ENCODE results near the gene IL6ST. TPM values are rescaled to one million over a fixed set of nuclear protein-coding genes. Genes with fewer than 3 reads are reported as not detected.
"Not testable (repeated sequence)": the region's sequence is repeated elsewhere in the genome, so short reads cannot be mapped to it uniquely, and the experiment has no call there.

The IL6ST gene
- total and polyA plus RNA-seq, 10 of the 15 experiments (the other 5 are each of a cell fraction or from before 2014, with no cell fraction given) = 1.5 to 139 (median 13.0) TPM

DNA sequence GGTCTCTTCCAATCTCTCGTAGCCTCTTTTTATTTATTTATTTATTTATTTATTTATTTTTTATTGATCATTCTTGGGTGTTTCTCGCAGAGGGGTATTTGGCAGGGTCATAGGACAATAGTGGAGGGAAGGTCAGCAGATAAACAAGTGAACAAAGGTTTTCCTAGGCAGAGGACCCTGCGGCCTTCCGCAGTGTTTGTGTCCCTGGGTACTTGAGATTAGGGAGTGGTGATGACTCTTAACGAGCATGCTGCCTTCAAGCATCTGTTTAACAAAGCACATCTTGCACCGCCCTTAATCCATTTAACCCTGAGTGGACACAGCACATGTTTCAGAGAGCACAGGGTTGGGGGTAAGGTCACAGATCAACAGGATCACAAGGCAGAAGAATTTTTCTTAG is 43.4 kb upstream of the IL6ST start:
- H3K36me3 ChIP-seq (ENCODE audit: control insufficient read depth in 2 of 2, insufficient read depth in 2 of 2, low read length in 1 of 2); DNase-seq (ENCODE audit: low read depth, low spot score); H3K9me3 ChIP-seq (replicated peaks; ENCODE audit: control insufficient read depth, insufficient read depth, low read length); ATAC-seq; intact Hi-C loops (cut with micrococcal nuclease; ENCODE audit: unreplicated experiment); in situ Hi-C loops (cut with MboI); H3K4me3 ChIP-seq; H3K79me2 ChIP-seq (ENCODE audit: control insufficient read depth, insufficient read depth, low read length); H3K9ac ChIP-seq (ENCODE audit: control insufficient read depth, insufficient read depth, low read length); H3K27ac ChIP-seq (ENCODE audit: control insufficient read depth, insufficient read depth); FAIRE-seq; H3K4me1 ChIP-seq (ENCODE audit: control insufficient read depth, insufficient read depth, low read length); H3K27me3 ChIP-seq (replicated peaks in 1 of 2; ENCODE audit: control insufficient read depth in 2 of 2, insufficient read depth in 2 of 2, low read length in 1 of 2); H4K20me1 ChIP-seq (ENCODE audit: control insufficient read depth, insufficient read depth); H3K4me2 ChIP-seq (ENCODE audit: control insufficient read depth, insufficient read depth); BruUV-seq (replicated peaks); H2AFZ ChIP-seq (ENCODE audit: control insufficient read depth, low read depth, low read length): not testable (repeated sequence)
- POLR2A ChIA-PET = interaction anchor here (1.2 kb wide), 1 partner anchor 10 kb away, joined by 4 read pairs; no protein-coding TSS in a partner anchor
- 61% methylated on average over 5 of the region's 6 CpGs for WGBS (ENCODE audit: insufficient coverage, insufficient replicate concordance, low lambda C conversion rate, missing lambda C conversion rate)
- RAD21 ChIA-PET (ENCODE audit: unreplicated experiment) = interaction anchor here (0.9 to 2.0 kb wide), 2 partner anchors 13 to 14 kb away, joined by 3 to 9 read pairs; no protein-coding TSS in a partner anchor
- CTCF ChIA-PET = interaction anchor here (1.4 kb wide), 1 partner anchor 10 kb away, joined by 5 read pairs; no protein-coding TSS in a partner anchor
- SMC1A ChIA-PET (ENCODE audit: uncharacterized antibody, unreplicated experiment) = interaction anchor here (1.0 to 2.0 kb wide), 4 partner anchors 12 to 54 kb away, joined by 3 to 12 read pairs (median 8); no protein-coding TSS in a partner anchor

DNA sequence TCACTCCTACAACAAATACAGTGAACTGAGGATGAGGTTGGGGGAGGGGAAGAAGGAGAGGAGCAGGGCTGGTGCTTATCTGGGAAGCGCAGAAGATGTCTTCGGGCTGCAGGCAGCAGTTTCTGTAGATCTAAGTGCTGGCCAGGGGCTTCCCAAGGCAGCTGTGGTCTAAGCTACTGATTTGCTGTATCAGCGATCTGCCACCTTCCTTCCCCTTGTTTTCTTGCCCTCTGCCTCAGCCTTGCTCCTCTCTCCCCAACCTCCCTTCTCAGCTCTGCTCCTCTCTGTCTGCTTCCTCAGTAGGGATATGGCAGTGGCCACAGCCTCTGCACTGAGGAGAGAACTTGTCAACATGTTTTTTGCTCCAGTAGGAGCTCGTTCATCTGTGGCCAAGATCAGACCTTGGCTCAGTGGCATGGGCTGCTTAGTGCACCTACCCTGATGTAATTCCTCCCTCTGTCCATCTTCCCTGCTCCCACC is 42.8 kb upstream of the IL6ST start:
- 0 out of 2 replicates have a peak overlapping the region, but pooled peaks have one; percentile 19 for H3K4me2 ChIP-seq (ENCODE audit: control insufficient read depth, insufficient read depth)
- no peaks in the 10 kb centered on the region for H4K20me1 ChIP-seq (ENCODE audit: control insufficient read depth, insufficient read depth)
- in situ Hi-C loops (cut with MboI) = no loop called here
- H3K4me1 ChIP-seq (ENCODE audit: control insufficient read depth, insufficient read depth, low read length) = no peaks in the 10 kb centered on the region
- H3K9ac ChIP-seq (ENCODE audit: control insufficient read depth, insufficient read depth, low read length) = no peak overlapping the region
- DNase-seq (ENCODE audit: low read depth, low spot score) = no peak
- H3K79me2 ChIP-seq (ENCODE audit: control insufficient read depth, insufficient read depth, low read length) = no peaks in the 10 kb centered on the region
- no peaks in the 10 kb centered on the region for H3K9me3 ChIP-seq (replicated peaks; ENCODE audit: control insufficient read depth, insufficient read depth, low read length)
- peak overlapping the region; percentile 52 for H2AFZ ChIP-seq (ENCODE audit: control insufficient read depth, low read depth, low read length)
- 39% methylated on average over 4 of the region's 4 CpGs for WGBS (ENCODE audit: insufficient coverage, insufficient replicate concordance, low lambda C conversion rate, missing lambda C conversion rate)
- SMC1A ChIA-PET (ENCODE audit: uncharacterized antibody, unreplicated experiment) = interaction anchor here (0.7 to 2.0 kb wide), 7 partner anchors 11 to 53 kb away, joined by 3 to 12 read pairs (median 4); no protein-coding TSS in a partner anchor
- CTCF ChIA-PET = interaction anchor here (1.4 to 1.5 kb wide), 2 partner anchors 11 to 21 kb away, joined by 5 read pairs; no protein-coding TSS in a partner anchor
- POLR2A ChIA-PET = interaction anchor here (1.2 kb wide), 1 partner anchor 9 kb away, joined by 4 read pairs; no protein-coding TSS in a partner anchor
- H3K27me3 ChIP-seq (replicated peaks in 1 of 2; ENCODE audit: control insufficient read depth in 2 of 2, insufficient read depth in 2 of 2, low read length in 1 of 2) = no peaks in the 10 kb centered on the region
- peak; percentile 89 for ATAC-seq
- no TSS peak for BruUV-seq (replicated peaks)
- no peak overlapping the region for H3K4me3 ChIP-seq
- intact Hi-C loops (cut with micrococcal nuclease; ENCODE audit: unreplicated experiment) = no loop called here
- FAIRE-seq = no peak
- H3K27ac ChIP-seq (ENCODE audit: control insufficient read depth, insufficient read depth) = no peak overlapping the region
- RAD21 ChIA-PET (ENCODE audit: unreplicated experiment) = interaction anchor here (0.5 to 2.0 kb wide), 3 partner anchors 13 to 55 kb away, joined by 3 to 9 read pairs (median 5); no protein-coding TSS in a partner anchor
- H3K36me3 ChIP-seq (ENCODE audit: control insufficient read depth in 2 of 2, insufficient read depth in 2 of 2, low read length in 1 of 2) = no peaks in the 10 kb centered on the region
- TF ChIP-seq HDGF (IDR thresholded peaks at IDR 0.05) (peak; percentile 70; the same call in 1 of the 2 replicates), IKZF1 (conservative IDR thresholded peaks at IDR 0.05) (peak; percentile 40), SRF (IDR thresholded peaks at IDR 0.05; ENCODE audit: low read depth in 2 of 2, low read length in 2 of 2) (no peak), CEBPB (IDR thresholded peaks at IDR 0.05; ENCODE audit: borderline replicate concordance in 1 of 2, low read depth in 2 of 2, low read length in 2 of 2) (no peak), STAT3 (IDR thresholded peaks at IDR 0.05; ENCODE audit: low read depth, low read length) (no peak), RELA (IDR thresholded peaks at IDR 0.05; ENCODE audit: borderline replicate concordance, partially characterized antibody) (no peak), YBX1 (IDR thresholded peaks at IDR 0.05) (no peak), ZNF24 (IDR thresholded peaks at IDR 0.05) (no peak), RB1 (IDR thresholded peaks at IDR 0.05; ENCODE audit: borderline replicate concordance) (no peak)
- TF ChIP-seq, protein P1, sequence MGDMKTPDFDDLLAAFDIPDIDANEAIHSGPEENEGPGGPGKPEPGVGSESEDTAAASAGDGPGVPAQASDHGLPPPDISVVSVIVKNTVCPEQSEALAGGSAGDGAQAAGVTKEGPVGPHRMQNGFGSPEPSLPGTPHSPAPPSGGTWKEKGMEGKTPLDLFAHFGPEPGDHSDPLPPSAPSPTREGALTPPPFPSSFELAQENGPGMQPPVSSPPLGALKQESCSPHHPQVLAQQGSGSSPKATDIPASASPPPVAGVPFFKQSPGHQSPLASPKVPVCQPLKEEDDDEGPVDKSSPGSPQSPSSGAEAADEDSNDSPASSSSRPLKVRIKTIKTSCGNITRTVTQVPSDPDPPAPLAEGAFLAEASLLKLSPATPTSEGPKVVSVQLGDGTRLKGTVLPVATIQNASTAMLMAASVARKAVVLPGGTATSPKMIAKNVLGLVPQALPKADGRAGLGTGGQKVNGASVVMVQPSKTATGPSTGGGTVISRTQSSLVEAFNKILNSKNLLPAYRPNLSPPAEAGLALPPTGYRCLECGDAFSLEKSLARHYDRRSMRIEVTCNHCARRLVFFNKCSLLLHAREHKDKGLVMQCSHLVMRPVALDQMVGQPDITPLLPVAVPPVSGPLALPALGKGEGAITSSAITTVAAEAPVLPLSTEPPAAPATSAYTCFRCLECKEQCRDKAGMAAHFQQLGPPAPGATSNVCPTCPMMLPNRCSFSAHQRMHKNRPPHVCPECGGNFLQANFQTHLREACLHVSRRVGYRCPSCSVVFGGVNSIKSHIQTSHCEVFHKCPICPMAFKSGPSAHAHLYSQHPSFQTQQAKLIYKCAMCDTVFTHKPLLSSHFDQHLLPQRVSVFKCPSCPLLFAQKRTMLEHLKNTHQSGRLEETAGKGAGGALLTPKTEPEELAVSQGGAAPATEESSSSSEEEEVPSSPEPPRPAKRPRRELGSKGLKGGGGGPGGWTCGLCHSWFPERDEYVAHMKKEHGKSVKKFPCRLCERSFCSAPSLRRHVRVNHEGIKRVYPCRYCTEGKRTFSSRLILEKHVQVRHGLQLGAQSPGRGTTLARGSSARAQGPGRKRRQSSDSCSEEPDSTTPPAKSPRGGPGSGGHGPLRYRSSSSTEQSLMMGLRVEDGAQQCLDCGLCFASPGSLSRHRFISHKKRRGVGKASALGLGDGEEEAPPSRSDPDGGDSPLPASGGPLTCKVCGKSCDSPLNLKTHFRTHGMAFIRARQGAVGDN (IDR thresholded peaks at IDR 0.05) = no peak
- TF ChIP-seq, protein P2, sequence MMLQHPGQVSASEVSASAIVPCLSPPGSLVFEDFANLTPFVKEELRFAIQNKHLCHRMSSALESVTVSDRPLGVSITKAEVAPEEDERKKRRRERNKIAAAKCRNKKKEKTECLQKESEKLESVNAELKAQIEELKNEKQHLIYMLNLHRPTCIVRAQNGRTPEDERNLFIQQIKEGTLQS (IDR thresholded peaks at IDR 0.05; ENCODE audit: borderline replicate concordance, extremely low read depth, low read depth, low read length) = no peak
